HCT116 (cell line): ENCODE results near the gene MYCBP2. TPM values are rescaled to one million over a fixed set of nuclear protein-coding genes. Genes with fewer than 3 reads are reported as not detected.

Experiments
- ATAC-seq: fragments of 200-7000 bp; cut with Tn5 transposase; 2 replicates; pipeline ENCODE4 v1.9.1; 2020; ENCODE audit warnings: mild to moderate bottlenecking, moderate library complexity
- BruUV-seq: library from RNA; stranded (reverse); fragments of 400-500 nt; replicated peaks from 2 replicates; lab custom pipeline; 2021; lab: Mats Ljungman, UMichigan
- CTCF ChIA-PET: fragments of 300-600 bp; sonication (Branson Sonifier 250); formaldehyde crosslinking; loops from one replicate; lab custom pipeline; 2021; ENCODE audit warnings: antibody characterized with exemption; lab: Charles Lee
- POLR2A ChIA-PET: fragments of 300-600, 350-600 bp; sonication (Branson Sonifier 250); formaldehyde crosslinking; loops from one replicate; lab custom pipeline; 2021; ENCODE audit warnings: antibody characterized with exemption; lab: Charles Lee
- RAD21 ChIA-PET, 2 experiments: fragments of 300-600 bp; sonication (Branson Sonifier 250); formaldehyde crosslinking; loops; one replicate each; lab custom pipeline; 2023; ENCODE audit warnings: low total read pairs in 2 of 2; ENCODE audit not compliant: uncharacterized antibody in 2 of 2, unreplicated experiment in 2 of 2, low non-redundant PET in 1 of 2; lab: Charles Lee
- DNase-seq: peaks from one replicate; pipeline ENCODE4 v3.0.0-alpha.2; 2010; ENCODE audit warnings: low read depth, low spot score
- H2AFZ ChIP-seq: fragments of 200-600 bp; shearing (Covaris generic), sonication (generic); 2 replicates; pipeline ENCODE4 v1.6.1; 2017; ENCODE audit warnings: low read depth, mixed run types, mixed read lengths, antibody characterized with exemption, low read length; ENCODE audit not compliant: poor library complexity, severe bottlenecking
- H3K27ac ChIP-seq: 2 replicates; pipeline ENCODE4 v1.5.1; 2012; ENCODE audit warnings: low read depth, low read length
- H3K27me3 ChIP-seq: fragments of 200-600 bp; sonication (generic); 2 replicates; pipeline ENCODE4 v1.6.1; 2016; ENCODE audit warnings: mixed run types, low read length, mixed read lengths; ENCODE audit not compliant: insufficient read depth
- H3K36me3 ChIP-seq, 2 experiments: fragments of 200-500 bp in 1 of 2; fragments of 200-600 bp in 1 of 2; sonication (Bioruptor generic) in 1 of 2; sonication (generic) in 1 of 2; 2 replicates each; pipeline versions ENCODE4 v1.5.1 to v1.6.1; 2014 to 2016; ENCODE audit warnings: low read length in 2 of 2, inconsistent platforms in 1 of 2, mixed read lengths in 1 of 2, mixed run types in 1 of 2; ENCODE audit not compliant: insufficient read depth in 2 of 2, control insufficient read depth in 1 of 2
- H3K4me1 ChIP-seq, 2 experiments: fragments of 200-600 bp in 1 of 2; sonication (generic) in 1 of 2; 2 replicates each; pipeline versions ENCODE4 v1.5.1 to v1.6.1; 2012 to 2017; ENCODE audit warnings: low read length in 2 of 2, inconsistent platforms in 1 of 2, mild to moderate bottlenecking in 1 of 2, mixed read lengths in 1 of 2, mixed run types in 1 of 2, moderate library complexity in 1 of 2; ENCODE audit not compliant: insufficient read depth in 2 of 2, control insufficient read depth in 1 of 2
- H3K4me2 ChIP-seq: fragments of 200-600 bp; sonication (generic); 2 replicates; pipeline ENCODE4 v1.6.1; 2017; ENCODE audit warnings: mixed run types, low read length, mixed read lengths
- H3K4me3 ChIP-seq, 2 experiments: fragments of 200-600 bp in 1 of 2; sonication (generic) in 1 of 2; replicated peaks in 1 of 2; 2 replicates each; pipeline ENCODE4 v1.5.1; 2011 to 2016; ENCODE audit warnings: low read length in 2 of 2, control low read depth in 1 of 2, low read depth in 1 of 2, mild to moderate bottlenecking in 1 of 2, mixed read lengths in 1 of 2, mixed run types in 1 of 2
- H3K79me2 ChIP-seq: fragments of 200-600 bp; sonication (generic); 2 replicates; pipeline ENCODE4 v1.6.1; 2017; ENCODE audit warnings: mild to moderate bottlenecking, mixed run types, low read length, moderate library complexity, mixed read lengths; ENCODE audit not compliant: insufficient read depth
- H3K9ac ChIP-seq: fragments of 200-600 bp; sonication (generic); 2 replicates; pipeline ENCODE4 v1.6.1; 2016; ENCODE audit warnings: low read length, mixed read lengths
- H3K9me2 ChIP-seq: fragments of 200-600 bp; sonication (generic), shearing (Covaris generic); 2 replicates; pipeline ENCODE4 v1.6.1; 2017; ENCODE audit warnings: mixed run types, mild to moderate bottlenecking, moderate library complexity; ENCODE audit not compliant: insufficient read depth
- H3K9me3 ChIP-seq, 2 experiments: fragments of 200-500 bp in 1 of 2; fragments of 200-600 bp in 1 of 2; sonication (Bioruptor generic) in 1 of 2; sonication (generic) in 1 of 2; 2 replicates each; pipeline ENCODE4 v1.6.1; 2014 to 2017; ENCODE audit warnings: low read length in 2 of 2, mixed read lengths in 2 of 2, inconsistent platforms in 1 of 2, low read depth in 1 of 2, mild to moderate bottlenecking in 1 of 2, mixed run types in 1 of 2, moderate library complexity in 1 of 2; ENCODE audit not compliant: control insufficient read depth in 1 of 2, insufficient read depth in 1 of 2
- H4K20me1 ChIP-seq: fragments of 200-600 bp; sonication (generic), shearing (Covaris generic); 2 replicates; pipeline ENCODE4 v1.6.1; 2017; ENCODE audit warnings: mixed run types, mild to moderate bottlenecking, moderate library complexity; ENCODE audit not compliant: insufficient read depth
- CBX3 ChIP-seq: IDR thresholded peaks from 2 replicates; pipeline ENCODE4 v1.6.1; 2012; ENCODE audit warnings: low read depth
- CEBPB ChIP-seq: IDR thresholded peaks from 2 replicates; pipeline ENCODE4 v1.6.1; 2012; ENCODE audit warnings: low read depth
- ELF1 ChIP-seq: IDR thresholded peaks from 2 replicates; pipeline ENCODE4 v1.6.1; 2012; ENCODE audit warnings: low read depth, borderline replicate concordance
- EZH2 ChIP-seq: fragments of 200-600 bp; sonication (generic); IDR thresholded peaks from 2 replicates; pipeline ENCODE4 v1.6.1; 2017; ENCODE audit warnings: antibody characterized with exemption, mixed run types
- FOSL1 ChIP-seq: IDR thresholded peaks from 2 replicates; pipeline ENCODE4 v1.6.1; 2012; ENCODE audit warnings: low read depth
- JUND ChIP-seq: IDR thresholded peaks from 2 replicates; pipeline ENCODE4 v1.6.1; 2012
- POLR2A ChIP-seq: IDR thresholded peaks from 2 replicates; pipeline ENCODE4 v1.7.0; 2011; ENCODE audit warnings: borderline replicate concordance; ENCODE audit not compliant: insufficient read depth, insufficient read length; ENCODE audit errors: extremely low read depth
- POLR2AphosphoS5 ChIP-seq: IDR thresholded peaks from 2 replicates; pipeline ENCODE4 v1.6.1; 2011; ENCODE audit warnings: mild to moderate bottlenecking, low read depth, low read length, moderate library complexity
- RAD21 ChIP-seq: IDR thresholded peaks from 2 replicates; pipeline ENCODE4 v1.6.1; 2012; ENCODE audit warnings: low read depth, mild to moderate bottlenecking
- SIN3A ChIP-seq: IDR thresholded peaks from 2 replicates; pipeline ENCODE4 v1.6.1; 2012; ENCODE audit warnings: low read depth
- SP1 ChIP-seq: IDR thresholded peaks from 2 replicates; pipeline ENCODE4 v1.6.1; 2012; ENCODE audit warnings: low read depth
- SRF ChIP-seq: IDR thresholded peaks from 2 replicates; pipeline ENCODE4 v1.6.1; 2012; ENCODE audit warnings: low read depth
- TCF7L2 ChIP-seq: IDR thresholded peaks from 2 replicates; pipeline ENCODE4 v1.7.0; 2011; ENCODE audit warnings: borderline replicate concordance, inconsistent platforms; ENCODE audit not compliant: insufficient read depth, insufficient read length; ENCODE audit errors: extremely low read depth
- YY1 ChIP-seq: IDR thresholded peaks from 2 replicates; pipeline ENCODE4 v1.6.1; 2011; ENCODE audit warnings: low read length, low read depth, moderate library complexity, mild to moderate bottlenecking; ENCODE audit not compliant: insufficient replicate concordance; ENCODE audit errors: extremely low read depth
- ZFX ChIP-seq: fragments of 450-650 bp; IDR thresholded peaks from 2 replicates; pipeline ENCODE4 v1.6.1; 2017
- ZNF274 ChIP-seq: fragments of 200-500 bp; sonication (Bioruptor generic); IDR thresholded peaks from 2 replicates; pipeline ENCODE4 v1.6.1; 2014; ENCODE audit warnings: mild to moderate bottlenecking, low read depth, low read length, inconsistent platforms
- intact Hi-C: fragments of 100-400 bp; cut with micrococcal nuclease; formaldehyde crosslinking; loops from 2 replicates; pipeline ENCODE4 v1.10.0; 2022
- total RNA-seq: library from RNA; stranded (reverse); gene quantifications from one replicate; pipeline ENCODE4 v1.2.1, GENCODE V29; 2021; ENCODE audit not compliant: unreplicated experiment
- TF ChIP-seq, protein P1 (sequence below): IDR thresholded peaks from 2 replicates; pipeline ENCODE4 v1.6.1; 2012
- TF ChIP-seq, protein P2 (sequence below), 3 experiments: fragments of 200-600 bp in 1 of 3; sonication (generic) in 1 of 3; IDR thresholded peaks in 2 of 3; conservative IDR thresholded peaks in 1 of 3; 2 replicates each; pipeline ENCODE4 v1.5.1; 2012 to 2017; ENCODE audit warnings: low read depth in 2 of 3, low read length in 2 of 3, antibody characterized with exemption in 1 of 3, borderline replicate concordance in 1 of 3, control low read depth in 1 of 3, mild to moderate bottlenecking in 1 of 3, mixed read lengths in 1 of 3, mixed run types in 1 of 3, moderate library complexity in 1 of 3; ENCODE audit not compliant: insufficient read depth in 1 of 3
- TF ChIP-seq, protein P3 (sequence below): IDR thresholded peaks from 2 replicates; pipeline ENCODE4 v1.6.1; 2011; ENCODE audit warnings: mild to moderate bottlenecking, low read length, moderate library complexity; ENCODE audit not compliant: insufficient replicate concordance; ENCODE audit errors: extremely low read depth

MYCBP2 gene
- total RNA-seq, 1 experiment from 2014 or later = 48.5 TPM

DNA sequence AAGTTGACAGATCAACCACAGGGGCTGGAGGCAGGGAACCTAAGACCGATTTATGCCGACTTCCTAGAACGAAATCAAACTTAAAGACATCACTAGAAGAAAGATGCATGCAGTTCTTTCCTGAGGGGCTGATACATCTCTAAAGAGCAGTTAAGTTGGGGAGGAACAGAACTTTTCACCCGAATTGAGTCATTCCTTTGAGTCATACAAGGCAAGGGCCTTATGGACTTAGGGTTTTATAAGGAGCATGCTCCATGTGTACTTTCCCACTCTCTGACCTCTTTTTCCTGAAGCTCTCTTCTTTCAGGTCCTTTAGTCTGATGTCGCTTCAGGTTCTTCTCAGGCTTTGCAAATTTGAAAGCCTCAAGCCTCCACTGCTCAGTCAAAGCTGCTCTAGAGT lies 292.0 kb downstream of the MYCBP2 start:
- DNase-seq = no peak
- ATAC-seq = no peak
- no peaks in the 10 kb centered on the region for H3K36me3 ChIP-seq

More for the DNA sequence above, 292.0 kb downstream of the MYCBP2 start:
- ChIA-PET POLR2A (no interaction called here), CTCF (no interaction called here), RAD21 (no interaction called here)
- Histone ChIP-seq H3K4me3 (no peak overlapping the region), H4K20me1 (no peaks in the 10 kb centered on the region), H3K27me3 (no peaks in the 10 kb centered on the region), H3K27ac (no peak overlapping the region), H3K9ac (no peak overlapping the region), H3K4me2 (no peak overlapping the region), H3K9me3 (no peaks in the 10 kb centered on the region), H3K9me2 (no peaks in the 10 kb centered on the region), H3K79me2 (no peaks in the 10 kb centered on the region), H2AFZ (no peak overlapping the region), H3K4me1 (no peaks in the 10 kb centered on the region)
- intact Hi-C loops = no loop called here
- TF ChIP-seq, protein P1, sequence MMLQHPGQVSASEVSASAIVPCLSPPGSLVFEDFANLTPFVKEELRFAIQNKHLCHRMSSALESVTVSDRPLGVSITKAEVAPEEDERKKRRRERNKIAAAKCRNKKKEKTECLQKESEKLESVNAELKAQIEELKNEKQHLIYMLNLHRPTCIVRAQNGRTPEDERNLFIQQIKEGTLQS = no peak
- TF ChIP-seq, protein P2, sequence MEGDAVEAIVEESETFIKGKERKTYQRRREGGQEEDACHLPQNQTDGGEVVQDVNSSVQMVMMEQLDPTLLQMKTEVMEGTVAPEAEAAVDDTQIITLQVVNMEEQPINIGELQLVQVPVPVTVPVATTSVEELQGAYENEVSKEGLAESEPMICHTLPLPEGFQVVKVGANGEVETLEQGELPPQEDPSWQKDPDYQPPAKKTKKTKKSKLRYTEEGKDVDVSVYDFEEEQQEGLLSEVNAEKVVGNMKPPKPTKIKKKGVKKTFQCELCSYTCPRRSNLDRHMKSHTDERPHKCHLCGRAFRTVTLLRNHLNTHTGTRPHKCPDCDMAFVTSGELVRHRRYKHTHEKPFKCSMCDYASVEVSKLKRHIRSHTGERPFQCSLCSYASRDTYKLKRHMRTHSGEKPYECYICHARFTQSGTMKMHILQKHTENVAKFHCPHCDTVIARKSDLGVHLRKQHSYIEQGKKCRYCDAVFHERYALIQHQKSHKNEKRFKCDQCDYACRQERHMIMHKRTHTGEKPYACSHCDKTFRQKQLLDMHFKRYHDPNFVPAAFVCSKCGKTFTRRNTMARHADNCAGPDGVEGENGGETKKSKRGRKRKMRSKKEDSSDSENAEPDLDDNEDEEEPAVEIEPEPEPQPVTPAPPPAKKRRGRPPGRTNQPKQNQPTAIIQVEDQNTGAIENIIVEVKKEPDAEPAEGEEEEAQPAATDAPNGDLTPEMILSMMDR (IDR thresholded peaks at IDR 0.05 in 2 of 3, conservative IDR thresholded peaks at IDR 0.05 in 1 of 3; ENCODE audit: borderline replicate concordance in 1 of 3, insufficient read depth in 1 of 3, low read depth in 2 of 3, low read length in 2 of 3) = no peak
- TF ChIP-seq ZNF274 (no peak), EZH2 (no peak), ZFX (no peak), CEBPB (no peak), SP1 (no peak), CBX3 (no peak), YY1 (no peak), FOSL1 (no peak), TCF7L2 (no peak), RAD21 (no peak), POLR2A (no peak), SRF (no peak), JUND (no peak), POLR2AphosphoS5 (no peak), SIN3A (no peak), ELF1 (no peak)
- TF ChIP-seq, protein P3, sequence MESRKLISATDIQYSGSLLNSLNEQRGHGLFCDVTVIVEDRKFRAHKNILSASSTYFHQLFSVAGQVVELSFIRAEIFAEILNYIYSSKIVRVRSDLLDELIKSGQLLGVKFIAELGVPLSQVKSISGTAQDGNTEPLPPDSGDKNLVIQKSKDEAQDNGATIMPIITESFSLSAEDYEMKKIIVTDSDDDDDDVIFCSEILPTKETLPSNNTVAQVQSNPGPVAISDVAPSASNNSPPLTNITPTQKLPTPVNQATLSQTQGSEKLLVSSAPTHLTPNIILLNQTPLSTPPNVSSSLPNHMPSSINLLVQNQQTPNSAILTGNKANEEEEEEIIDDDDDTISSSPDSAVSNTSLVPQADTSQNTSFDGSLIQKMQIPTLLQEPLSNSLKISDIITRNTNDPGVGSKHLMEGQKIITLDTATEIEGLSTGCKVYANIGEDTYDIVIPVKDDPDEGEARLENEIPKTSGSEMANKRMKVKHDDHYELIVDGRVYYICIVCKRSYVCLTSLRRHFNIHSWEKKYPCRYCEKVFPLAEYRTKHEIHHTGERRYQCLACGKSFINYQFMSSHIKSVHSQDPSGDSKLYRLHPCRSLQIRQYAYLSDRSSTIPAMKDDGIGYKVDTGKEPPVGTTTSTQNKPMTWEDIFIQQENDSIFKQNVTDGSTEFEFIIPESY = no peak
- no TSS peak for BruUV-seq
